ENCODE results near the gene USP25. TPM values are rescaled to one million over a fixed set of nuclear protein-coding genes. Genes with fewer than 3 reads are reported as not detected.

The USP25 gene
- total and polyA plus RNA-seq, 2 of the 8 experiments (the other 6 are each of a cell fraction or from before 2014, with no cell fraction given): 11.2 to 48.1 TPM

GRCh38 chr21:15820327-15820726 lies 90.5 kb downstream of the USP25 start (continued):
- TF ChIP-seq CHD7 (IDR thresholded peaks at IDR 0.05; ENCODE audit: insufficient replicate concordance, low read length) (no peak), MAFK (IDR thresholded peaks at IDR 0.05; ENCODE audit: low read depth, low read length) (no peak), TBP (IDR thresholded peaks at IDR 0.05; ENCODE audit: low read depth, low read length) (no peak), CHD1 (IDR thresholded peaks at IDR 0.05; ENCODE audit: low read depth, low read length) (no peak), SIN3A (conservative IDR thresholded peaks at IDR 0.05 in 1 of 2, IDR thresholded peaks at IDR 0.05 in 1 of 2; ENCODE audit: low read depth in 1 of 2, low read length in 2 of 2) (no peak)

Data from H1 (cell line).